GM13977 (cell line): Measurements from ENCODE around the gene VPS11.
A peak's percentile ranks its signal among the peaks of the same experiment; 100 is the strongest.
"Not testable (repeated sequence)": the region's sequence is repeated elsewhere in the genome, so short reads cannot be mapped to it uniquely, and the experiment has no call there.

Experiments used
- DNase-seq: peaks from one replicate; pipeline ENCODE4 v3.0.0; 2012; ENCODE audit warnings: low spot score
- in situ Hi-C: fragments of 300-500 bp; cut with MboI; formaldehyde crosslinking; loops from one replicate; pipeline ENCODE4 v1.12.0; 2022; ENCODE audit warnings: low sequenced_read_pairs, low pct_unique_long_range_greater_than_20kb, mixed read lengths, inconsistent platforms; ENCODE audit not compliant: unreplicated experiment
- TF ChIP-seq, protein P1 (sequence below): IDR thresholded peaks from 2 replicates; pipeline ENCODE4 v1.5.1; 2012; ENCODE audit warnings: mild to moderate bottlenecking, control low read depth; ENCODE audit not compliant: insufficient read depth; ENCODE audit errors: extremely low read depth, missing control alignments

VPS11 gene

DNA sequence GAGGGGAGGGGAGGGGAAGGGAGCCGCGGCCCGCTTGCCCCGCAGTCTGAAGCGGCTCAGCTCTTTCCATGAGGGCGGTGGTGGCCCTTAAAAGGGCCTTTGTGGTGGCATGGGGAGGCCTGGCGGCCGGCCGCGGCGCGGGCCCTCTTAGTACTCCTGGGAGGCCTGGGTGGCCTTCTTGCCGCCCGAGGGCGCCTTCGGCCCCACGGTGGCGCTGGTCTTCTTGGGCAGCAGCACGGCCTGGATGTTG is 27.1 kb downstream of the VPS11 start:
- TF ChIP-seq, protein P1, sequence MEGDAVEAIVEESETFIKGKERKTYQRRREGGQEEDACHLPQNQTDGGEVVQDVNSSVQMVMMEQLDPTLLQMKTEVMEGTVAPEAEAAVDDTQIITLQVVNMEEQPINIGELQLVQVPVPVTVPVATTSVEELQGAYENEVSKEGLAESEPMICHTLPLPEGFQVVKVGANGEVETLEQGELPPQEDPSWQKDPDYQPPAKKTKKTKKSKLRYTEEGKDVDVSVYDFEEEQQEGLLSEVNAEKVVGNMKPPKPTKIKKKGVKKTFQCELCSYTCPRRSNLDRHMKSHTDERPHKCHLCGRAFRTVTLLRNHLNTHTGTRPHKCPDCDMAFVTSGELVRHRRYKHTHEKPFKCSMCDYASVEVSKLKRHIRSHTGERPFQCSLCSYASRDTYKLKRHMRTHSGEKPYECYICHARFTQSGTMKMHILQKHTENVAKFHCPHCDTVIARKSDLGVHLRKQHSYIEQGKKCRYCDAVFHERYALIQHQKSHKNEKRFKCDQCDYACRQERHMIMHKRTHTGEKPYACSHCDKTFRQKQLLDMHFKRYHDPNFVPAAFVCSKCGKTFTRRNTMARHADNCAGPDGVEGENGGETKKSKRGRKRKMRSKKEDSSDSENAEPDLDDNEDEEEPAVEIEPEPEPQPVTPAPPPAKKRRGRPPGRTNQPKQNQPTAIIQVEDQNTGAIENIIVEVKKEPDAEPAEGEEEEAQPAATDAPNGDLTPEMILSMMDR = peak; percentile 88
- in situ Hi-C loops = no loop called here
- DNase-seq = peak; percentile 79

DNA sequence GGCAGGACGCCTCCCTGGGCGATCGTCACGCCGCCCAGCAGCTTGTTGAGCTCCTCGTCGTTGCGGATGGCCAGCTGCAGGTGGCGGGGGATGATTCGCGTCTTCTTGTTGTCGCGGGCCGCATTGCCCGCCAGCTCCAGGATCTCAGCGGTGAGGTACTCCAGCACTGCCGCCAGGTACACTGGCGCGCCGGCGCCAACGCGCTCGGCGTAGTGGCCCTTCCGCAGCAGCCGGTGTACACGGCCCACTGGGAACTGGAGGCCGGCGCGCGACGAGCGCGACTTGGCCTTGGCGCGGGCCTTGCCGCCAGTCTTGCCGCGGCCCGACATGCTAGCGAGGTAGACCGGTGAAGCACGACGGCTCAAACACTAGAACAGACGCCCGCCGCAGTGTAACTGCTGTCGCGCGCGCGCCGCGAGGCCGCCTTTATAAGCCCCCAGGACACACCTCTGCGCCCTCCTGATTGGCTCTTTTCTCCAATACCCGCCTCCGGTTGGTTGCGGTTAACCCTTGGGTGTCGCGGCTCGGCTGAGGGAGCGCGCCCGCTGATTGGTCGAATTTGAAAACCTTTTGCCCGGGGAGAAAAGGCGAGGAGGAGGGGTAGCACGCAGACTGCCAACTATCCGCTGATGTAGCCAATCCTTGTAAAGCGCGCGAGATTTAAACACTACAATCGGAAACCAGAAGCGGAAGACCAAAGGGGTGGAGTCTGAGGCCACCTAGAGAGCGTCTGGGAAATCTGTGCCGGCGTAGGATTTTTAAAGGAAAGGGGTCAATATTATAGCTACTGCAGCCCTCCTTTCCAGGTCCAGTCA is 27.7 kb downstream of the VPS11 start:
- in situ Hi-C loops = no loop called here

DNA sequence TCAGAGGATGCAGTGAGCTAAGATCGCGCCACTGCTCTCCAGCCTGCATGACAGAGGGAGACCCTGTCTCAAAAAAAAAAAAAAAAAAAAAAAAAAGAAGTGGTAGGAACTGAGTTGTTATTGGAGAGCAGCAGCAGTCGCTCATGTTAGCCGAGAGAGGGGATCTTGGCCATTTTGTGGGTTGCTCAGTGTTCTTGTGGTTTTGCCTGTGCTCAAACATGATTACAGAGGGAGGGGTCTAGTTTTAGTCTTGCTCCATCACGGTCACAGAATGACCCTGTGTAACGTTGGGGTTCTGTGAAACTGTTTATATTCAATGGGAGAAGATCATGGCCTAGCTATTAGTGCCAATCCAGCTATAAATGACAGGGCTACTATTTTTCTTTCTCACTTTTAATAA is 32.1 kb downstream of the VPS11 start:
- DNase-seq = no peak
- TF ChIP-seq, protein P1 = no peak
- in situ Hi-C loops = no loop called here

More for the DNA sequence above, 27.7 kb downstream of the VPS11 start:
- peak; percentile 98 for DNase-seq
- TF ChIP-seq, protein P1 = no peak

DNA sequence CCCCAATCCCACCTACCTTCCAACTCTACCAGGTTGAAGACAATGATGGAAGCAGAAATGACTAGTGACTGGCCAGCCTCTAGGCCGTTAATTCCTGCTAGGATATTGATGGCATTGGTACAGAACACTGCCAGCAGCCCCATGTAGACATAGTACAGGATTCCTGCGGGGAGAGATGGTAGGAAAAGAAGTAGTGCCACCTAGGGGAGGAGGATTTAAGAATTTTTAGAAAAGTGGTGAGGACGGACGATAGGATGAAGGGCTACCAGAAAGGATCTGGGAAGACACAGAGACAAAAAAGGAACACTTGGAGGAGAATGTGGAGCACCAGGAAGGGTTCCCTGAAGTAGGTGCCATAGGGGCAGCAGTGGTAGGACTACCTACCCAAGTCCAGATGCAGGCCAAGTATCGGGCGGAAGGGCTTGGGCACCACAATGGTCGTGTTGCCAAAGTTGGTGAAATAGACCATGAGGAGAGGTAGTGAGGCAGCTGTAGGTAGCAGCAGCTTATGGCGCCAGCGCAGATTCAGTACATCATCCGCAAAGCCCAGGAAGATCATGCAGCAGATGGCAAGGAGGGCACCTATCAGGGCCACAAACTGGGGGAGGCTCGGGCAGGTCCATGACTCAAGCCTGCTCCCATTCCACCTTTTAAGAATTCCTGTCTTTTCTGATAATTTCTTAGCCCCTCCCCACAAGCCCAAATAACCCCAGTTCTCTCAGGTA is 32.8 kb downstream of the VPS11 start:
- in situ Hi-C loops = no loop called here
- no peak for DNase-seq
- TF ChIP-seq, protein P1 = peak; percentile 43

DNA sequence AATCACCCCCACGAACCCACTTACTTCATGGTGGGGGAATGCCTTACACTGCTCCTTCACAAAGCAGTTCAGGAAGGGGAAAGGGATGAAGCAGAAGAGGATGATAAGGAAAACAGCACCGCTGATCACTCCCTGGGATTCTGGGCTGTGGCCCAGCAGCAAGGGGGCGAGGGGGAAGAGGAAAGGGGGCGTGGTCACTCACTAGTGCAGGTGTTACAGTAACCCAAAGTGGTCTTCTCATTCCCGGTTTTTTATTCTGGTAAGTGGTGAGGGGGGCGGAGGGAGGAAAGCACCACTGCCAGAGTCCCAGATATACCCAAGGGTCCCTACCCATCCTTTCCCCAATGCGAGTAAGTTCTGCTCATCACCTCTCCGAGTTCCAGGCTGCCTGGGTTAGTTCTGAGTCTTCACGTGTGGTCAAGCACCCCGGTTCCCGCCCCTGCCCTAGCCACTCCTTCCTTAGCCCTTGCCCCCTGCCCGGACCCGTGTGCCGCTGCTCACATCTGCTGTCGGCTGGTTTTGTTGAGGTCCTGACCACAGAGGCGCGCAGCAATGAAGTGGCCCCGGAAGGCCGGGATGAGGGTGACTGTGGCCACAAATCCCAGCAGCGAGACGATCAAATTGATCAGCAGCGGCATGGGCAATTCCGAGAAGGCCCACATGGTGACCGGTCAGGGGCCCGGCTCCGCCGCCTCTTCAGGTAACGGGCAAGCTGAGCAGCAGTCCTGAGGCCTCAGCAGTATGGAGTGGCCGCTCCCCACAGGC is 33.6 kb downstream of the VPS11 start:
- DNase-seq = peak; percentile 37
- in situ Hi-C loops = no loop called here
- TF ChIP-seq, protein P1 = no peak

DNA sequence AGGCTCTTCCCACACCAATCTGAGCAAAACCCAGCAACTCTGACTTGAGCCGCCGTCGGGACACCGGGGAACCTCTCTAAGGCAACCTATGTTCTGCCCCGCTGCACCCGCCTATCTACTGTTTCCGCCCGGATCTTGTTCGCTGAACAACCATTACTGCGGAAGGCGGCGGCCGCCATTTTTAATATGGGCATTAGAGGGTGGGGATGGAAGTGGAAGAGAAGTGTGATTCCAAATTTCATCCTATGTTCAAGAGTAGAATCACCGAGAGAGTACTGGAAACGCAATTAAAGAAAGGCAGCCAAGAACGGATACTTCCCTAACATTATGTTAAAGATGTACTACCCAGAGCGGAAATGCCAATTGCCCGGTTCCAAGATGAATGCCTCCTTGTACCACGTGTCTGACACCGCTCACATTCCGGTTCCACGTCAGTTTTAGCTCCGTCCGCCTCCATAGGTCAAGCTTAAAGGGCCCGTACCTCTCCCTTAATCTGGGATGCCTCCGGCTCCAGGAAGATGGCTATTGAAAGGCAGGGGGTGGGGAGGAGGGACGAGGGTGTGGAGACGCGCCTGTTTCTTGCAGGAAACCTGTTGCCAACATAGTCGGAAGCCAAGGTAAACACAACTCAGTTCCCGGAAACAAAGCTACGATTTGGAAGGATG is 34.3 kb downstream of the VPS11 start, which contains the start of gene DPAGT1:
Gene DPAGT1 (minus strand): TSS at position 95 of the 665 bp plus-strand sequence. CDS start 198 bp downstream, outside the sequence.
- DNase-seq = peak; percentile 80
- TF ChIP-seq, protein P1 = no peak
- in situ Hi-C loops = no loop called here

DNA sequence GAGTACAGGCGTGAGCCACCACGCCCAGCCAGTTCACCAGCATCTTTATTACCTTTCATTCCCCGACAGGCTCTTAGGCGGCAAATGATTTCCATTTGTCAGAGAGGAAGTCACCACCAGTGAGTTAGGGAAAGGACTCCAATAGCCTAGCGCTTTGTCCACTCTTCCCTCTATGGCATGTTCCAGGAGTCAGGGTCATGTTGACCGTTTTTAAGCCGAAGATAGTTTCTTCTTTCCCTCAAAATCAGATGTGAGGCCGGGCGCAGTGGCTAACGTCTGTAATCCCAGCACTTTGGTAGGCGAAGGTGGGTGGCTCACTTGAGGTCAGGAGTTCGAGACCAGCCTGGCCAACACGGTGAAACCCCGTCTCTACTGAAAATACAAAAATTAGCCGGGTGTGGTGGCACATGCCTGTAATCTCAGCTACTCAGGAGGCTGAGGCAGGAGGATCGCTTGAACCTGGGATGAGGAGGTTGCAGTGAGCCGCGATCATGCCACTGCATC is 35.6 kb downstream of the VPS11 start:
- DNase-seq, in situ Hi-C loops: not testable (repeated sequence)
